Body of pancreas (tissue), 4 donors: ENCODE data around the gene CALHM4. TPM values are rescaled to one million over a fixed set of nuclear protein-coding genes. Genes with fewer than 3 reads are reported as not detected.
A peak's percentile ranks its signal among the peaks of the same experiment; 100 is the strongest.

Experiments
- ATAC-seq: fragments of 150-250 bp; one replicate; pipeline ENCODE4 v1.9.1; 2016
- DNase-seq, 4 donors: peaks; one replicate each; pipeline ENCODE4 v3.0.0-alpha.2; 2019
- H3K27ac ChIP-seq, 4 donors: fragments of 200-600 bp; sonication (generic); 1 replicate in 3 of 4; 2 replicates in 1 of 4; pipeline versions ENCODE4 v1.5.1 to v1.6.1; 2016 to 2019; ENCODE audit warnings: mild to moderate bottlenecking in 1 of 4, mixed read lengths in 1 of 4, moderate library complexity in 1 of 4
- H3K27me3 ChIP-seq, 2 donors: fragments of 200-600 bp; sonication (generic); one replicate each; pipeline ENCODE4 v1.6.0; 2016; ENCODE audit warnings: mild to moderate bottlenecking in 1 of 2
- H3K36me3 ChIP-seq, 2 donors: fragments of 200-600 bp; sonication (generic); replicated peaks in 1 of 2; 2 replicates each; pipeline ENCODE4 v1.5.1; 2016; ENCODE audit warnings: low read depth in 2 of 2; ENCODE audit not compliant: insufficient read depth in 1 of 2
- H3K4me1 ChIP-seq: fragments of 200-600 bp; sonication (generic); one replicate; pipeline ENCODE4 v1.6.0; 2016
- H3K4me3 ChIP-seq, 2 donors: fragments of 200-600 bp; sonication (generic); 1 replicate in 1 of 2; 2 replicates in 1 of 2; pipeline ENCODE4 v1.5.1; 2016 to 2019
- H3K9me3 ChIP-seq, 3 donors: fragments of 200-600 bp; sonication (generic); 1 replicate in 2 of 3; 2 replicates in 1 of 3; pipeline ENCODE4 v1.5.1; 2016
- POLR2A ChIP-seq, 3 donors: fragments of 450-650 bp; IDR thresholded peaks; one replicate each; pipeline ENCODE4 v1.6.1; 2016; ENCODE audit warnings: antibody characterized with exemption in 3 of 3, mild to moderate bottlenecking in 2 of 3
- WGBS, 2 donors: methylation state at CpG; one replicate each; pipeline ENCODE4 v1.1.5; 2017; 5-methylcytosine and 5-hydroxymethylcytosine counted together
- intact Hi-C: fragments of 100-400 bp; cut with DNase I; formaldehyde crosslinking; loops from one replicate; pipeline ENCODE4 v1.15.1; 2023
- total RNA-seq, 2 donors: library from RNA; depleted of rRNA; stranded (reverse); fragments of >200 nt; gene quantifications; one replicate each; pipeline ENCODE4 v1.1.0, GENCODE V29; 2016
- TF ChIP-seq, protein P1 (sequence below), 7 experiments: fragments of 450-650 bp in 4 of 7; fragments of 200-600 bp in 3 of 7; sonication (generic) in 3 of 7; IDR thresholded peaks; one replicate each; pipeline ENCODE4 v1.5.1; 2016 to 2019; ENCODE audit warnings: antibody characterized with exemption in 7 of 7

Gene CALHM4
- total RNA-seq, 2 donors from 2014 or later: not detected

DNA sequence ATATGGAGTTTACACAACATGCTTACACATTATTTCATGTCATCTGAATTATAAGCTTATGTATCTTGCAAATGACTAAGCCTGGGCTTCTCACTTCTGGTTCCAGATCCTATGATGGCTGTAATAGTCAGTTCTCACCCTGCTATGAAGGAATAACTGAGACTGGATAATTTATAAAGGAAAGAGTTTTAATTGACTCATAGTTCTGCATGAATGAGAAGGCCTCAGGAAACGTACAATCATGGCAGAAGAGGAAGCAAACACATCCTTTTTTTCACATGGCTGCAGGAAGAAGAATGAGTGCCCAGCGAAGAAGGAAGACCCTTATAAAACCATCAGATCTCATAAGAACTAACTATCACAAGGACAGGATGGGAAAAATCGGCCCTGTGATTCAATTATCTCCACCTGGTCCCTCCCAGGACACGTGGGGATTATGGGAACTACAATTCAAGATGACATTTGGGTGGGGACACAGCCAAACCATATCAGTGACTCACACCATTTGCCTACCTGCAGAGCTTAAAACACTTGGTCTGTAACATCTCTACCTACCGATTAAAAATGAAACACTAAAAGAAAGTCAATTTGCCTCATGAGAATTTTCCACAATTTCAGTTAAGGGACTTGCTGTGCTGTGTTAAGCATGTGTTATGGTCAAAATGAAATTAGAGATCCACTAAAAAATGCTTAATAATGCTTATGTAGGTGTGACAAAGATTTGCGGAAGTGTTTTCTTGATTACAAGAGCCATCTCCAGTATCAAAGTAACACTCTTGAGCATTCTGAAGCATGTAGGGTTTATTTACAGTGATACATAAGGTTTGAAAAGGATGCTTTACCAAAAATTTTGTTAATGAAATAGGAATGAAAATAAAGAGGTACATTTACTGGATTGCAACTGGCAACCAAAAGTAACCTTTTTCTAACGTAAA, 15.5 kb downstream of the CALHM4 start:
- Histone ChIP-seq H3K27ac (no peak overlapping the region), H3K9me3 (no peaks in the 10 kb centered on the region), H3K27me3 (peaks cover 0 to 3% of the 10 kb centered on the region in 2 donors), H3K4me3 (no peak overlapping the region), H3K36me3 (no peaks in the 10 kb centered on the region), H3K4me1 (peaks cover 24% of the 10 kb centered on the region)
- ATAC-seq (no peak), DNase-seq (no peak)
- TF ChIP-seq POLR2A (IDR thresholded peaks at IDR 0.05): no peak
- TF ChIP-seq, protein P1, sequence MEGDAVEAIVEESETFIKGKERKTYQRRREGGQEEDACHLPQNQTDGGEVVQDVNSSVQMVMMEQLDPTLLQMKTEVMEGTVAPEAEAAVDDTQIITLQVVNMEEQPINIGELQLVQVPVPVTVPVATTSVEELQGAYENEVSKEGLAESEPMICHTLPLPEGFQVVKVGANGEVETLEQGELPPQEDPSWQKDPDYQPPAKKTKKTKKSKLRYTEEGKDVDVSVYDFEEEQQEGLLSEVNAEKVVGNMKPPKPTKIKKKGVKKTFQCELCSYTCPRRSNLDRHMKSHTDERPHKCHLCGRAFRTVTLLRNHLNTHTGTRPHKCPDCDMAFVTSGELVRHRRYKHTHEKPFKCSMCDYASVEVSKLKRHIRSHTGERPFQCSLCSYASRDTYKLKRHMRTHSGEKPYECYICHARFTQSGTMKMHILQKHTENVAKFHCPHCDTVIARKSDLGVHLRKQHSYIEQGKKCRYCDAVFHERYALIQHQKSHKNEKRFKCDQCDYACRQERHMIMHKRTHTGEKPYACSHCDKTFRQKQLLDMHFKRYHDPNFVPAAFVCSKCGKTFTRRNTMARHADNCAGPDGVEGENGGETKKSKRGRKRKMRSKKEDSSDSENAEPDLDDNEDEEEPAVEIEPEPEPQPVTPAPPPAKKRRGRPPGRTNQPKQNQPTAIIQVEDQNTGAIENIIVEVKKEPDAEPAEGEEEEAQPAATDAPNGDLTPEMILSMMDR (IDR thresholded peaks at IDR 0.05): no peak
- intact Hi-C loops: loop anchor here (5.0 kb wide), 1 partner anchor 297 kb away; no protein-coding TSS in a partner anchor
- WGBS, 2 donors: 61 to 63% methylated on average over 7 of the region's 7 CpGs

- Histone ChIP-seq H3K36me3 (no peaks in the 10 kb centered on the region), H3K27me3 (no peaks in the 10 kb centered on the region), H3K9me3 (no peaks in the 10 kb centered on the region), H3K4me1 (peaks cover 18% of the 10 kb centered on the region), H3K27ac (peak within 1 kb of the TSS; percentile 65 to 96 (median 92)), H3K4me3 (peak within 1 kb of the TSS; percentile 63 to 87)
- intact Hi-C loops: no loop called here
- peak; percentile 77 to 91 (median 84) for TF ChIP-seq POLR2A (IDR thresholded peaks at IDR 0.05)
- TF ChIP-seq, protein P1 (IDR thresholded peaks at IDR 0.05): peak in 4 of 7 experiments; percentile 27 to 41 (median 32)
- DNase-seq (peak; percentile 99), ATAC-seq (peak; percentile 97)
- 0 to 1% methylated on average over 10 to 62 of the region's 62 CpGs for WGBS, 2 donors
Observed at GRCh38 chr6:116570856-116571682, 17.5 kb downstream of the CALHM4 start, which contains the start of gene RWDD1. Gene RWDD1 (plus strand): TSS chr6:116571504. CDS start chr6:116571583, 79 bp downstream.

DNA sequence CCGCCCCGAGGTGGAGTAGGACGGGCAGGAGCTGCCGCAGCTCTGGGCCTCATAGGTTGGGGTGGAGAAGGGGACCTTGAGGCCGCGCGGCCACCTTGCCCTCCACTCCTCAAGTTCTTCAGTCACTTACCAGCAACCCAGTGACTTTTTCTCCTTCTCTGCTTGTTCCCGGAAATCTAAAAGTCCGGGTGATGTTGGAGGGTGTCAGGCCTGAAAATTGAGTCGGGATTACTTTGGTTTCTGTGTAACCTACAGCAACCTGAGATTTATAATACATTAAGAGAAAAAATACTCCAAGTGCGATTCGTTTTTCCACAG, 18.1 kb downstream of the CALHM4 start:
- peaks cover 18% of the 10 kb centered on the region for H3K4me1 ChIP-seq
- WGBS, 2 donors: 0% methylated on average over 10 to 12 of the region's 12 CpGs
- no peaks in the 10 kb centered on the region for H3K27me3 ChIP-seq
- no peak for TF ChIP-seq POLR2A (IDR thresholded peaks at IDR 0.05)
- TF ChIP-seq, protein P1 (IDR thresholded peaks at IDR 0.05): no peak
- H3K27ac ChIP-seq: peak overlapping the region; percentile 65 to 96 (median 92)
- peak; percentile 47 for ATAC-seq
- H3K36me3 ChIP-seq: no peaks in the 10 kb centered on the region
- H3K9me3 ChIP-seq: no peaks in the 10 kb centered on the region
- peak overlapping the region; percentile 7 to 81 for H3K4me3 ChIP-seq
- DNase-seq: no peak
- intact Hi-C loops: no loop called here

GRCh38 chr6:116572162-116572561, 18.6 kb downstream of the CALHM4 start:
- peak overlapping the region; percentile 7 to 81 for H3K4me3 ChIP-seq
- intact Hi-C loops: no loop called here
- H3K4me1 ChIP-seq: peaks cover 18% of the 10 kb centered on the region
- DNase-seq: peak; percentile 26 to 50 (median 30)
- TF ChIP-seq, protein P1 (IDR thresholded peaks at IDR 0.05): no peak
- no peak for TF ChIP-seq POLR2A (IDR thresholded peaks at IDR 0.05)
- H3K27ac ChIP-seq: peak overlapping the region in 3 of 4 donors; percentile 65 to 96 (median 95)
- H3K9me3 ChIP-seq: no peaks in the 10 kb centered on the region
- no peaks in the 10 kb centered on the region for H3K27me3 ChIP-seq
- no peak for ATAC-seq
- WGBS, 2 donors: 2% methylated on average over 7 of the region's 7 CpGs
- no peaks in the 10 kb centered on the region for H3K36me3 ChIP-seq
